ENCODE measurements around the gene WSCD2.

DNA sequence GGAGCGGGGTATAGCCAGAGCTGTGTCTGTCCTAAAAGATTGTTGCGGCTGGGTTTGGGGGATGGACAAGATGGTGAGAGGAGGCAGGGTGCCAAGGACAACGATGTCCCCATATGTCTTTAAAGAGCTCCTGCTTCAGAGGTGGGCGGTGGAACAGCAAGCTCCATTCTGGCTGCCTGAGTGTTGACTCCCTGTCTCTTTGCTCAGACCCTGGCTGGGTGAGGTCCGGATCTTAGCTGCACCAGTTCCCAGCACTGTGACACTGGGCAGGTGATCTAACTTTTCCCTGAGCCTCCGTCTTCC lies 8.3 kb upstream of the WSCD2 start:
- TF ChIP-seq EZH2 (IDR thresholded peaks at IDR 0.05; ENCODE audit: insufficient read depth, poor library complexity, severe bottlenecking), result no peak
- no peak for TF ChIP-seq EZH2phosphoT487 (IDR thresholded peaks at IDR 0.05; ENCODE audit: insufficient read depth, low read depth)
